ENCODE results near the gene TERF2IP. TPM values are rescaled to one million over a fixed set of nuclear protein-coding genes. Genes with fewer than 3 reads are reported as not detected.

Gene TERF2IP
- total RNA-seq, 3 donors from 2014 or later (not counting 1 experiment from before 2014, with no cell fraction given), result 104 to 125 (median 116) TPM

GRCh38 chr16:75640598-75640997 is 7.0 kb upstream of the TERF2IP start:
- Mint-ChIP-seq H3K27ac (no peak overlapping the region), H3K9me3 (no peaks in the 10 kb centered on the region), H3K4me3 (no peak overlapping the region), H3K4me1 (peaks cover 20 to 26% of the 10 kb centered on the region in 2 donors), H3K36me3 (peaks cover 16% of the 10 kb centered on the region), H3K27me3 (ENCODE audit: low read depth in 2 of 2) (no peaks in the 10 kb centered on the region)
- ATAC-seq, result no peak
- TF ChIP-seq CTCF (IDR thresholded peaks at IDR 0.05), result no peak
- peaks cover 68% of the 10 kb centered on the region for H3K36me3 ChIP-seq (ENCODE audit: control insufficient read depth, insufficient read depth, low read length)
- intact Hi-C loops (cut with micrococcal nuclease), result no loop called here
- DNase-seq, result no peak
- H3K4me3 ChIP-seq (ENCODE audit: low read length), result no peak overlapping the region
- H3K27me3 ChIP-seq (ENCODE audit: control insufficient read depth, insufficient read depth, low read length), result no peaks in the 10 kb centered on the region
- H3K4me1 ChIP-seq (ENCODE audit: control insufficient read depth, insufficient read depth, low read length), result peaks cover 18% of the 10 kb centered on the region
- H3K27ac ChIP-seq (ENCODE audit: low read length), result no peak overlapping the region
- no peaks in the 10 kb centered on the region for H3K9me3 ChIP-seq (ENCODE audit: control insufficient read depth, insufficient read depth, low read length)
- 99% methylated on average over 6 of the region's 6 CpGs for WGBS (ENCODE audit: insufficient coverage)

- Mint-ChIP-seq H3K27ac (peak overlapping the region; percentile 67 to 74), H3K4me3 (peak overlapping the region; percentile 71), H3K27me3 (ENCODE audit: low read depth in 2 of 2) (no peaks in the 10 kb centered on the region), H3K4me1 (peaks cover 35 to 36% of the 10 kb centered on the region in 2 donors), H3K9me3 (no peaks in the 10 kb centered on the region), H3K36me3 (peaks cover 7% of the 10 kb centered on the region)
- 91% methylated on average over 5 of the region's 7 CpGs for WGBS (ENCODE audit: insufficient coverage)
- no peaks in the 10 kb centered on the region for H3K9me3 ChIP-seq (ENCODE audit: control insufficient read depth, insufficient read depth, low read length)
- H3K36me3 ChIP-seq (ENCODE audit: control insufficient read depth, insufficient read depth, low read length), result peaks cover 40% of the 10 kb centered on the region
- no peak overlapping the region for H3K4me3 ChIP-seq (ENCODE audit: low read length)
- no peaks in the 10 kb centered on the region for H3K27me3 ChIP-seq (ENCODE audit: control insufficient read depth, insufficient read depth, low read length)
- intact Hi-C loops (cut with micrococcal nuclease), result no loop called here
- peaks cover 28% of the 10 kb centered on the region for H3K4me1 ChIP-seq (ENCODE audit: control insufficient read depth, insufficient read depth, low read length)
- H3K27ac ChIP-seq (ENCODE audit: low read length), result no peak overlapping the region
- peak in 1 of 2 donors; percentile 76 for DNase-seq
- TF ChIP-seq CTCF (IDR thresholded peaks at IDR 0.05), result no peak
- no peak for ATAC-seq
Observed at GRCh38 chr16:75644240-75645012, 3.1 kb upstream of the TERF2IP start.

- ATAC-seq (peak; percentile 3 to 14 (median 10)), DNase-seq (no peak)
- H3K4me1 Mint-ChIP-seq, result peaks cover 52 to 54% of the 10 kb centered on the region in 2 donors
Observed at GRCh38 chr16:75647112-75647491, 471 bp upstream of the TERF2IP start.

More at GRCh38 chr16:75647112-75647491, 471 bp upstream of the TERF2IP start:
- Mint-ChIP-seq H3K27me3 (ENCODE audit: low read depth in 2 of 2) (no peaks in the 10 kb centered on the region), H3K27ac (peak overlapping the region; percentile 99), H3K36me3 (peaks cover 7% of the 10 kb centered on the region), H3K4me3 (peak overlapping the region; percentile 100), H3K9me3 (no peaks in the 10 kb centered on the region)
- intact Hi-C loops (cut with micrococcal nuclease), result loop anchor here (1.0 to 2.0 kb wide), 5 partner anchors 24 to 214 kb away; partner anchors contain the start of genes ADAT1, CFDP1, TMEM170A and TMEM231
- peak overlapping the region; percentile 61 for H3K4me3 ChIP-seq (ENCODE audit: low read length)
- peaks cover 45% of the 10 kb centered on the region for H3K4me1 ChIP-seq (ENCODE audit: control insufficient read depth, insufficient read depth, low read length)
- 0% methylated on average over 18 of the region's 18 CpGs for WGBS (ENCODE audit: insufficient coverage)
- no peaks in the 10 kb centered on the region for H3K27me3 ChIP-seq (ENCODE audit: control insufficient read depth, insufficient read depth, low read length)
- no peaks in the 10 kb centered on the region for H3K9me3 ChIP-seq (ENCODE audit: control insufficient read depth, insufficient read depth, low read length)
- TF ChIP-seq CTCF (IDR thresholded peaks at IDR 0.05), result no peak
- peaks cover 16% of the 10 kb centered on the region for H3K36me3 ChIP-seq (ENCODE audit: control insufficient read depth, insufficient read depth, low read length)
- peak overlapping the region; percentile 96 for H3K27ac ChIP-seq (ENCODE audit: low read length)
